Suprapubic skin (tissue), 4 donors: ENCODE results near the gene FAM53A. TPM values are rescaled to one million over a fixed set of nuclear protein-coding genes. Genes with fewer than 3 reads are reported as not detected.

Source experiments
- DNase-seq, 2 donors: peaks; one replicate each; pipeline ENCODE4 v3.0.0-alpha.2; 2019; ENCODE audit warnings: low spot score in 2 of 2
- H3K27ac ChIP-seq: fragments of 200-600 bp; sonication (generic); one replicate; pipeline ENCODE4 v1.5.1; 2019
- H3K27me3 ChIP-seq: fragments of 200-600 bp; sonication (generic); one replicate; pipeline ENCODE4 v1.5.1; 2019
- H3K36me3 ChIP-seq: fragments of 200-600 bp; sonication (generic); one replicate; pipeline ENCODE4 v1.5.1; 2019
- H3K4me1 ChIP-seq: fragments of 200-600 bp; sonication (generic); one replicate; pipeline ENCODE4 v1.5.1; 2019
- H3K4me3 ChIP-seq: fragments of 200-600 bp; sonication (generic); one replicate; pipeline ENCODE4 v1.5.1; 2019; ENCODE audit warnings: mild to moderate bottlenecking
- H3K9me3 ChIP-seq: fragments of 200-600 bp; sonication (generic); one replicate; pipeline ENCODE4 v1.5.1; 2019
- CTCF ChIP-seq, 2 donors: fragments of 200-600 bp in 1 of 2; fragments of 450-650 bp in 1 of 2; sonication (generic) in 1 of 2; IDR thresholded peaks; one replicate each; pipeline ENCODE4 v1.5.1; 2016 to 2019; ENCODE audit warnings: antibody characterized with exemption in 2 of 2, mild to moderate bottlenecking in 1 of 2, moderate library complexity in 1 of 2
- EP300 ChIP-seq: sonication (generic); formaldehyde crosslinking; IDR thresholded peaks from one replicate; pipeline ENCODE4 v1.6.1; 2017; ENCODE audit warnings: antibody characterized with exemption
- POLR2A ChIP-seq, 2 donors: fragments of 450-650 bp; IDR thresholded peaks; one replicate each; pipeline ENCODE4 v1.6.1; 2017; ENCODE audit warnings: antibody characterized with exemption in 2 of 2, mild to moderate bottlenecking in 2 of 2, moderate library complexity in 2 of 2
- POLR2AphosphoS5 ChIP-seq, 3 donors: sonication (generic); formaldehyde crosslinking; IDR thresholded peaks; one replicate each; pipeline ENCODE4 v1.6.1; 2017; ENCODE audit warnings: antibody characterized with exemption in 3 of 3
- WGBS: methylation state at CpG from one replicate; pipeline ENCODE4 v1.1.5; 2018; 5-methylcytosine and 5-hydroxymethylcytosine counted together
- total RNA-seq, 4 donors: library from RNA; depleted of rRNA; stranded (reverse); fragments of >200 nt; gene quantifications; one replicate each; pipeline ENCODE4 v1.1.0, GENCODE V29; 2016

Gene FAM53A
- total RNA-seq, 4 donors from 2014 or later: 2.2 to 8.0 (median 4.9) TPM

GRCh38 chr4:1693131-1693896 lies 9.2 kb upstream of the FAM53A start:
- H3K9me3 ChIP-seq: no peaks in the 10 kb centered on the region
- WGBS: 36% methylated on average over 7 of the region's 7 CpGs
- DNase-seq: peak in 1 of 2 donors; percentile 82
- no peak overlapping the region for H3K4me3 ChIP-seq
- no peak overlapping the region for H3K27ac ChIP-seq
- peaks cover 4% of the 10 kb centered on the region for H3K4me1 ChIP-seq
- no peaks in the 10 kb centered on the region for H3K27me3 ChIP-seq
- TF ChIP-seq CTCF (IDR thresholded peaks at IDR 0.05): peak; percentile 69 to 92
- TF ChIP-seq POLR2AphosphoS5 (IDR thresholded peaks at IDR 0.05): no peak
- TF ChIP-seq EP300: no peak
- H3K36me3 ChIP-seq: peaks cover 62% of the 10 kb centered on the region

- Histone ChIP-seq H3K36me3 (peaks cover 55% of the 10 kb centered on the region), H3K27ac (no peak overlapping the region), H3K4me3 (no peak overlapping the region), H3K4me1 (peaks cover 4% of the 10 kb centered on the region), H3K9me3 (no peaks in the 10 kb centered on the region), H3K27me3 (no peaks in the 10 kb centered on the region)
- WGBS: 81% methylated on average over 9 of the region's 9 CpGs
- DNase-seq: no peak
- no peak for TF ChIP-seq POLR2A (IDR thresholded peaks at IDR 0.05)
- TF ChIP-seq POLR2AphosphoS5 (IDR thresholded peaks at IDR 0.05): no peak
- no peak for TF ChIP-seq CTCF (IDR thresholded peaks at IDR 0.05)
- TF ChIP-seq EP300: no peak
Observed at GRCh38 chr4:1691737-1692373, 7.7 kb upstream of the FAM53A start.

GRCh38 chr4:1690698-1691097 lies 6.6 kb upstream of the FAM53A start:
- H3K27ac ChIP-seq: no peak overlapping the region
- H3K4me3 ChIP-seq: no peak overlapping the region
- no peaks in the 10 kb centered on the region for H3K27me3 ChIP-seq
- H3K36me3 ChIP-seq: peaks cover 44% of the 10 kb centered on the region
- peaks cover 4% of the 10 kb centered on the region for H3K4me1 ChIP-seq
- no peak for DNase-seq
- 93% methylated on average over 3 of the region's 3 CpGs for whole genome bisulfite sequencing
- TF ChIP-seq CTCF (IDR thresholded peaks at IDR 0.05) (no peak), POLR2AphosphoS5 (IDR thresholded peaks at IDR 0.05) (no peak), EP300 (no peak), POLR2A (IDR thresholded peaks at IDR 0.05) (no peak)
- H3K9me3 ChIP-seq: no peaks in the 10 kb centered on the region

GRCh38 chr4:1686440-1687036 lies 2.4 kb upstream of the FAM53A start:
- H3K27ac ChIP-seq: no peak overlapping the region
- H3K36me3 ChIP-seq: peaks cover 13% of the 10 kb centered on the region
- H3K4me3 ChIP-seq: no peak overlapping the region
- H3K9me3 ChIP-seq: no peaks in the 10 kb centered on the region
- peaks cover 22% of the 10 kb centered on the region for H3K4me1 ChIP-seq
- TF ChIP-seq POLR2AphosphoS5 (IDR thresholded peaks at IDR 0.05) (no peak), POLR2A (IDR thresholded peaks at IDR 0.05) (no peak)
- H3K27me3 ChIP-seq: no peaks in the 10 kb centered on the region
- no peak for DNase-seq
- WGBS: 51% methylated on average over 4 of the region's 7 CpGs

GRCh38 chr4:1685235-1686150 lies 1.4 kb upstream of the FAM53A start:
- Histone ChIP-seq H3K36me3 (peaks cover 3% of the 10 kb centered on the region), H3K27ac (no peak overlapping the region), H3K9me3 (no peaks in the 10 kb centered on the region), H3K4me3 (peak overlapping the region; percentile 76), H3K4me1 (peaks cover 22% of the 10 kb centered on the region), H3K27me3 (no peaks in the 10 kb centered on the region)
- 85% methylated on average over 11 of the region's 23 CpGs for WGBS
- TF ChIP-seq POLR2A (IDR thresholded peaks at IDR 0.05): no peak
- TF ChIP-seq POLR2AphosphoS5 (IDR thresholded peaks at IDR 0.05): no peak
- DNase-seq: no peak
